RWPE2 (cell line): ENCODE measurements around the gene HDGF.

ENCODE experiments used
- ATAC-seq: fragments of 200-7000 bp; cut with Tn5 transposase; 3 replicates; pipeline ENCODE4 v1.9.1; 2021; ENCODE audit warnings: low read depth
- DNase-seq: peaks from one replicate; pipeline ENCODE4 v3.0.0-alpha.2; 2020; ENCODE audit warnings: low spot score
- H3K27ac ChIP-seq: fragments of 450-650 bp; 2 replicates; pipeline ENCODE4 v1.5.1; 2017; ENCODE audit warnings: mild to moderate bottlenecking; ENCODE audit not compliant: poor library complexity, severe bottlenecking
- H3K27me3 ChIP-seq: fragments of 250-450 bp; sonication (Bioruptor Pico); 2 replicates; pipeline ENCODE4 v1.5.1; 2021; ENCODE audit warnings: mild to moderate bottlenecking, moderate library complexity; ENCODE audit not compliant: insufficient read depth, poor library complexity, severe bottlenecking
- H3K36me3 ChIP-seq: fragments of 250-450 bp; sonication (Bioruptor Pico); 2 replicates; pipeline ENCODE4 v1.5.1; 2020; ENCODE audit warnings: low read depth, mild to moderate bottlenecking, moderate library complexity
- H3K4me1 ChIP-seq: fragments of 250-450 bp; sonication (Bioruptor Pico); 2 replicates; pipeline ENCODE4 v1.5.1; 2021; ENCODE audit warnings: mild to moderate bottlenecking, moderate library complexity; ENCODE audit not compliant: insufficient read depth, poor library complexity, severe bottlenecking
- H3K4me3 ChIP-seq: fragments of 250-450 bp; sonication (Bioruptor Pico); 2 replicates; pipeline ENCODE4 v1.5.1; 2021; ENCODE audit warnings: mild to moderate bottlenecking, moderate library complexity; ENCODE audit not compliant: severe bottlenecking
- H3K9me3 ChIP-seq: fragments of 250-450 bp; sonication (Bioruptor Pico); 2 replicates; pipeline ENCODE4 v1.5.1; 2021; ENCODE audit warnings: mild to moderate bottlenecking, moderate library complexity; ENCODE audit not compliant: severe bottlenecking
- CTCF ChIP-seq: fragments of 450-650 bp; IDR thresholded peaks from one replicate; pipeline ENCODE4 v1.5.1; 2017; ENCODE audit warnings: mild to moderate bottlenecking, moderate library complexity; ENCODE audit not compliant: poor library complexity, severe bottlenecking

HDGF gene

DNA sequence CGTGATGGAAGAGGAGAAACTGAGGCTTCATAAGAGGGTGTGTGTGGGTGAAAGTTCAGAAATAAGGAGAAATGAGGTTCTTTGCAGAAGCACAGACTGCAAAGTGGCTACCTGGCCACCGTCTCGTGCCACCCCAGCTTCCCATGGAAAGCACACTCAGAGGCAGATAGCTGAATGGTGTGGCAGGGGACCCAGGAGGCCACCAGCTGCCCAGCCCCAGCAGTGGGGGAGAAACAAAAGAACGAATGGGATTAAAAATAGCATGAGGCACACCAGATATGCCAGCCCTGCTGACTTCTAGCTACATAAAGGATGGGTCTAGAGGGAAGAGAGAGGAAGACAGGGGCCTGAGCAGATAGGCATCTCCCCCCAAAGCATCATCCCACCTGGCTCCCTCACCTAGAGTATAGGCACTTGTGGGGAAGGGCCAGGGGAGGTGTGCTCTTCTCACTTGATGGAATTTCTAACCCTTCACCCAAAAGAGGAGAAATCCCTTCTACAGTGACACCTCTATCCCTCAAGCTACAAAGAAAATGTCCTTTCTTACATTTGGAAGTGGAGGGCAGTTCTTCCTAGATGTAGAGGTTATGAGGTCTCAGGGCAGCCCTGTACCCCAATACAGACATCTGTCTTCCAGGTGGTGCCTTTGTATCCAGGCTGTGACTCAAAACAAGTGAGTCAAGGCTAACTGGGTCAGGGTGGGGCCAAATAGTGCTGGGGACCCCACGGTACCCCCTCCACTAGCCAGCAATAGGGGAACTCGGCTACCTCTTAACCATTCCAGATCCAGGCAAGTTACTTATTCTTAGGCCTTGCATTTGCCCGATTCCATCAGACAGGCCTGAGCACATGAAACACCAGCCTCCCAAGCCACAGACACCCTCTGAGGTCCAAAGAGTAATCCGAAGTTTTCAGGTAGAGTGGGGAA lies 3.5 kb downstream of the HDGF start:
- H3K4me1 ChIP-seq, result peaks cover 29% of the 10 kb centered on the region
- peak overlapping the region; percentile 98 for H3K27ac ChIP-seq
- peaks cover 47% of the 10 kb centered on the region for H3K36me3 ChIP-seq
- H3K4me3 ChIP-seq, result peak overlapping the region; percentile 67
- DNase-seq, result no peak
- no peaks in the 10 kb centered on the region for H3K9me3 ChIP-seq
- H3K27me3 ChIP-seq, result no peaks in the 10 kb centered on the region
- peak; percentile 10 for TF ChIP-seq CTCF
- peak; percentile 6 for ATAC-seq

GRCh38 chr1:156746728-156747631 lies 4.5 kb downstream of the HDGF start:
- Histone ChIP-seq H3K36me3 (peaks cover 49% of the 10 kb centered on the region), H3K4me3 (peak overlapping the region; percentile 67), H3K27me3 (no peaks in the 10 kb centered on the region), H3K27ac (peak overlapping the region; percentile 98), H3K9me3 (no peaks in the 10 kb centered on the region), H3K4me1 (peaks cover 27% of the 10 kb centered on the region)
- peak; percentile 30 for TF ChIP-seq CTCF
- ATAC-seq, result peak; percentile 47
- DNase-seq, result peak; percentile 95

DNA sequence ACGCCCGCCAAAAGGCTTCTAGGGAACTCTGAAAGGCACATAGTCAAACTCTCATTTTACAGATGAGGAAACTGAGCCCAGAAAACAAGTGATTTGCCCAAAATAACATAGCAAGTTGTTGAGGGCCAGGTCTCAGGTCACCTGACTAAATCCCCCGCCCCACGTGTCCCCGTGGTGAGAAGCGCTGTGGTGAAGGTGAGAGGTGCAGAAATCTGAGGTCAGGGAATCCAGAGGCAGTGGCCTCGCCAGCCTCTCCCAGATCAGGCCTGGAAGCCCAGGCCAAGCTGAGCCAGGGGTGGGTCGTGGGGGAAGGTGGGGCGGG lies 5.1 kb downstream of the HDGF start:
- Histone ChIP-seq H3K4me1 (peaks cover 27% of the 10 kb centered on the region), H3K36me3 (peaks cover 49% of the 10 kb centered on the region), H3K4me3 (peak overlapping the region; percentile 67), H3K9me3 (no peaks in the 10 kb centered on the region), H3K27me3 (no peaks in the 10 kb centered on the region), H3K27ac (peak overlapping the region; percentile 98)
- DNase-seq (no peak), ATAC-seq (no peak)
- no peak for TF ChIP-seq CTCF

DNA sequence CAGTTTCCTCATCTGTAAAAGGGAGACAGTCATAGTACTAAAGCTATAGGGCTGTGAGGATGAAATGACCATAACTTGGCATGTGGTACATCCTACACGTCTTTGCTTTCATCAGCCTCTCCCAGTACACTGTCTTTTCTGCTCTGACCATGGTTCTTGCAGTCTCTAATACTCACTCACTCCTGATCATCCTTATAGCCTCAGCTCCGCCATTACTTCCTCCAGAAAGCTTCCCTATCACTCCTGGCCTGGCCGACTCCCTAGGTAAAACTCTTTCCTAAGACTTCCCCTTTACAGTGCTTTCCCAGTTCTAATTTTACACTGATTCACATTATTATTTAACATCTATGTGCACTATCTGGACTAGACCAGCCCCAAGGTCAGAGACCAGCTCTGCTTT lies 5.6 kb downstream of the HDGF start:
- no peaks in the 10 kb centered on the region for H3K9me3 ChIP-seq
- H3K27ac ChIP-seq, result peak overlapping the region; percentile 98
- TF ChIP-seq CTCF, result no peak
- no peak for DNase-seq
- no peaks in the 10 kb centered on the region for H3K27me3 ChIP-seq
- H3K4me3 ChIP-seq, result peak overlapping the region; percentile 67
- ATAC-seq, result no peak
- peaks cover 27% of the 10 kb centered on the region for H3K4me1 ChIP-seq
- peaks cover 49% of the 10 kb centered on the region for H3K36me3 ChIP-seq
